Fibroblast of skin of right quadriceps (primary cell): Measurements from ENCODE around the gene CD37.
"Not testable (repeated sequence)": the region's sequence is repeated elsewhere in the genome, so short reads cannot be mapped to it uniquely, and the experiment has no call there.

ENCODE experiments used
- DNase-seq: peaks from one replicate; pipeline ENCODE4 v3.0.0-alpha.2; 2013

The CD37 gene, protein sequence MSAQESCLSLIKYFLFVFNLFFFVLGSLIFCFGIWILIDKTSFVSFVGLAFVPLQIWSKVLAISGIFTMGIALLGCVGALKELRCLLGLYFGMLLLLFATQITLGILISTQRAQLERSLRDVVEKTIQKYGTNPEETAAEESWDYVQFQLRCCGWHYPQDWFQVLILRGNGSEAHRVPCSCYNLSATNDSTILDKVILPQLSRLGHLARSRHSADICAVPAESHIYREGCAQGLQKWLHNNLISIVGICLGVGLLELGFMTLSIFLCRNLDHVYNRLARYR

DNA sequence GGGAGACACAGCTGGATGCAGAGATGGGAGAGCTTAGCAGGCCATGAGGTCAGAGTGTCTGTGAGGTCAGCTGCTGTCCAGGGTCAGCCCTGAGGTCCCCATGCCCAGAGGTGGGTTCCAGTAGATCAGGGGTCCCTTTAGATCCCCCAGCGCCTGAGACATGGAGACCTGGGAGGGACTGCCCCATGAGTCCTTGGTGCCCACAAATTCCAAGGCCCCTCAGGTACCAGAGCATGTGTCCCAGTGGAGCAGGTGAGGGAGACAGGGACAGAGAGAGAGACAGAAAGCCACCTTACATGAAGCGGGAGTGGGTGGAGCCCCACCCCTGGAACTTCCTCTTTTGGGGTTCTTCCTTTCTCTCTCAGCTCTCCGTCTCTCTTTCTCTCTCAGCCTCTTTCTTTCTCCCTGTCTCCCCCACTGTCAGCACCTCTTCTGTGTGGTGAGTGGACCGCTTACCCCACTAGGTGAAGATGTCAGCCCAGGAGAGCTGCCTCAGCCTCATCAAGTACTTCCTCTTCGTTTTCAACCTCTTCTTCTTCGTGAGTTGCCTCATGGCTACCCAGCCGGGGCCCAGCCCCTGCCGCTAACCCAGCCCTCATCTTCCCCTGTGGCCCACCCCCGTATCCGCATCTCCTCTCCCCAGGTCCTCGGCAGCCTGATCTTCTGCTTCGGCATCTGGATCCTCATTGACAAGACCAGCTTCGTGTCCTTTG, at the start of gene CD37:
Gene CD37 (plus strand): TSS at position 336 of the 713 bp plus-strand sequence. CDS start 135 bp downstream, at position 471.
- DNase-seq: no peak

DNA sequence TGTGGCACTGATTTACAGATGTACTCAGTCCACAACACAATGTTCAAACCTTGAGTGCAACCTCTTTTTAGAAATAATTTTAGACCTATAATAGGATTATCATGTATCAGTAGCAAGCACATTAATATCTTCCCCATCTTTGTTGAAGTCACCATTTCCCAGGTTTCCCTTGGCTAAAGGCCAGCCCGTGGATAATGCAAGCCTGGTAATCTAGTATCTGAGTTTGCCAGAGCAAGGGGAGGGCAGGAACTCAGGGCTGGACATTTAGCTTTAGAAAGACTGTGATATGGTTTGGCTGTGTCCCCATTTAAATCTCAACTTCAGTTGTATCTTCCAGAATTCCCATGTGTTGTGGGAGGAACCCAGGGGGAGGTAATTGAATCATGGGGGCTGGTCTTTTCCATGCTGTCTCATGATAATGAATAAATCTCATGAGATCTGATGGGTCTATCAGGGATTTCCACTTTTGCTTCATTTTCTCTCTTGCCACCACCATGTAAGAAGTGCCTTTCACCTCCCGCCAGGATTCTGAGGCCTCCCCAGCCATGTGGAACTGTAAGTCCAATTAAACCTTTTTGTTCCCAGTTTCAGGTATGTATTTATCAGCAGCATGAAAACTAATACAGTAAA, 48.0 kb upstream of the CD37 start:
- no peak for DNase-seq

GRCh38 chr19:49288205-49288604, 47.0 kb upstream of the CD37 start:
- not testable (repeated sequence) for DNase-seq

DNA sequence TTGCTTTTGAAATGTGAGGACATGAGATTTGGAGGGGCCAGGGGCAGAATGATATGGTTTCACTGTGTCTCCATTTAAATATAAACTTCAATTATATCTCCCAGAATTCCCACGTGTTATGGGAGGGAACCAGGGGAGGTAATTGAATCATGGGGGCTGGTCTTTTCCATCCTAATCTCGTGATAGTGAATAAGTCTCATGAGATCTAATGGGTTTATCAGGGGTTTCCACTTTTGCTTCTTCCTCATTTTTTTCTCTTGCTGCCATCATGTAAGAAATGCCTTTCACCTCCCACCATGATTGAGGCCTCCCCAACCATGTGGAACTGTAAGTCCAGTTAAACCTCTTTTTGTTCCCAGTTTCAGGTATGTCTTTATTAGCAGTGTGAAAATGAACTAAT, 45.9 kb upstream of the CD37 start:
- not testable (repeated sequence) for DNase-seq

- DNase-seq: no peak
Measured at GRCh38 chr19:49290517-49290916, 44.7 kb upstream of the CD37 start.

DNA sequence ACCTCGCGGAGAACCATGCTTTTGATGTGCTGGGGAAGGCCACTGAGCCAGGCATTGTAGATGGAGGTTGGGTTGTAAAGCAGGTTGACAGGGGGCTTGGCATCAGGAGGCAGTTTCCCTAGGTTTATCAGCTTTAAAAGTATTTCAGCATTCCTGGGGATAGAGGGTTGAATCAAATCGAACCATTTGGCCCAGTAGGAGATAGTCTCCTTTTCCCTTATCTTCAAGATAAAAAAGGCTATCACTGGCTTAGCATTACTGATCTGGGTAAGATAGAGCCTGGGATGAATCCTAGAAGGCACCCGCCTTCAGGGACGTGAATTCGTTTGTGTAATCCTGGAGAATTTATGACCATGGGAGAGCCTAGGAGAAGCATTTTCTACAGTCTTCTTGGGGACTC, 40.8 kb upstream of the CD37 start:
- DNase-seq: no peak

GRCh38 chr19:49295208-49295880, 39.9 kb upstream of the CD37 start:
- DNase-seq: no peak

DNA sequence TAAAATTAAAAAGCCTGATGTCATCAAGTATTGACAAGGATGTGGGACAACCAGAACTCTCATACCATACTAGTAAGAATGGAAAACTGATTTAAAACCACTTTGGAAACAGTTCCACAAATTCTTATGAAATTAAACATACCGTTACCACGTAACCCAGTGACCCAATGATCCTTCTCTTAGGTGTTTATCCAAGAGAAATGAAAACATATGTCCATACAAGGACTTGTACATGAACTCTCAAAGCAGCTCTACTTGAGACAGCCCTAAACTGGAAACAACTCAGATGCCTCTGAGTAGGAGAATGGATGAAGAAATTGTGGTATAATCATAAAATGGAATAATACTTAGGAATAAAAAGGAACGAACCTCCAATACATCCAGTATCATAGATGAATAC, 37.8 kb upstream of the CD37 start:
- peak; percentile 21 for DNase-seq

DNA sequence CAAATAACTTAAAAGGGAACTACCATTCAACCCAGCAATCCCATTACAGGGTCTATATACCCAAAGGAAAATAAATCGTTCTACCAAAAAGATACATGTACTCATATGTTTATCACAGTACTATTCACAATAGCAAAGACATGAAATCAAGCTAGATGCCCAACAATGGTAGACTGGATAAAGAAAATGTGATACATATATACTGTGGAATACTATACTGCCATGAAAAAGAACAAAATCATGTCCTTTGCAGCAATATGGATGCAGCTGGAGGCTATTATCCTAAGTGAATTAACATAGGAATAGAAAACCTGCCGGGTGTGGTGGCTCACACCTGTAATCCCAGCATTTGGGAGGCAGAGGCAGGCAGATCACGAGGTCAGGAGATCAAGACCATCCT, 36.6 kb upstream of the CD37 start:
- DNase-seq: not testable (repeated sequence)

- DNase-seq: peak; percentile 32
Measured at GRCh38 chr19:49301165-49301865, 33.9 kb upstream of the CD37 start.

- no peak for DNase-seq
Measured at GRCh38 chr19:49301866-49302252, 33.3 kb upstream of the CD37 start.

DNA sequence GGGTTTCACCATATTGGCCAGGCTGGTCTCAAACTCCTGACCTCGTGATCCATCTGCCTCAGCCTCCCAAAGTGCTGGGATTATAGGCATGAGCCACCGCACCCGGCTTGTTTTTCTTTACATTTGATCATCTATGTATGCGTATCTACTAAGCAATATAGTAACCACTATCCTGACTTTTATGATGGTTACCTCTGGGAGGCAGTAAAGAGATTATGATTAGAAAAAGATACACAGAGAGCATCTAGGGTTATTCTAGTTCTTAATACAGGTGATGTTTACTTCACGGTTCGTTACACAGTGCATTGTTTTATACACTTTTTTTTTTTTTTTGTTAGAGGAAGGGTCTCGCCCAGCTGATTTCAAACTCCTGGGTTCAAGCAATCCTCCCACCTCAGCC, 28.5 kb upstream of the CD37 start:
- DNase-seq: not testable (repeated sequence)

DNA sequence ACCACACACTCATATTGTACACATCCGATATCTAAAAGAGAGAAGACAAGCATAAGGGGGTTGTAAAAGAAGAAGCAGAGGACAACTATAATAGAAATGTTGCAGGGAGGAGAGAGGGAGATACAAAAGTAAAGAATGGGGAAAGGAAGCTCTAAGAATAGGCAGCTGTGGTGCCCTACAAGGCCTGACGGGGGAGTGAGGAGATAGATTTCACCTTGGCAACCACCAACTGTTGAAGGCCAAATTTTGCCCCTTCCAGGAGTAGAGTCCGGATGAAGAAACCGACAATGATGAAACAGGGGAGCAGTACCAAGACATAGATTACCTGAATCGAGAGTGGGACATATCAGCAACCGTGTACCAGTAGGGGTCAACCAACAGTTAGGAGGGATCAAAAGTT, 26.1 kb upstream of the CD37 start:
- no peak for DNase-seq

DNA sequence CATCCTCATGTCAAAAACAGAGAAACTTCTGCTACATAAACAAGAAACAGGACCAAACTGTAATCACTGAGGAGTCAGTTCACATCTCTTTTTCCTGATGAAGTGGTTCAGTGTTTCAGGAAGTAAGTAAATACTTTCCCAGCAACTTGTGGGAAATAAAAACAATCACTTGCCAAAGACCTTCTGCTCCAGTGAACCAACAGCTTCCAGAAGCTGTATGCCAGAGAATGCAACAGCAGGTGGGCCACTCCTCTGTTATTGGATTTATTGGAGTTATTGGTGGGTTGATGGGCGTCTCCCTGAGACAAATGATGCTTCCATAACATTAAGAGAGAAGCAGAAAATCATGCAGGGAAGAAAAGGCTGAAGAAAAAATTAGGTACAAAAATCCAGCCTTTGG, 20.1 kb upstream of the CD37 start:
- no peak for DNase-seq

GRCh38 chr19:49316284-49316683, 18.9 kb upstream of the CD37 start:
- DNase-seq: no peak

- no peak for DNase-seq
Measured at GRCh38 chr19:49318296-49318695, 16.9 kb upstream of the CD37 start.

- DNase-seq: no peak
Measured at GRCh38 chr19:49324801-49325576, 10.2 kb upstream of the CD37 start, which contains the start of gene SLC6A16. Gene SLC6A16 (minus strand): TSS chr19:49325191. CDS start chr19:49311347, 13,844 bp downstream.

DNA sequence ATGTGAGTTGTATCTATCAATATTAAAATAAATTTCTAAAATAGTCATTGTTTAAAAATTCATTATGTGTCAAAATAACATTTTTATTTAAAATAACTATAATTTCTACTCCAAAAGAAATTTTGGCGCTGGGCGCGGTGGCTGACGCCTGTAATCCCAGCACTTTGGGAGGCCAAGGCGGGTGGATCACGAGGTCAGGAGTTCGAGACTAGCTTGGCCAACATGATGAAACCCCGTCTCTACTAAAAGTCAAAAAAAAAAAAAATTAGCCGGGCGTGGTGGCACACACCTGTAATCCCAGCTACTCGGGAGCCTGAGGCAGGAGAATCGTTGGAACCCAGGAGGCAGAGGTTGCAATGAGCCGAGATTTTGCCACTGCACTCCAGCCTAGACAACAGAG, 9.4 kb upstream of the CD37 start:
- DNase-seq: not testable (repeated sequence)

GRCh38 chr19:49326165-49326704, 9.0 kb upstream of the CD37 start:
- DNase-seq: no peak

GRCh38 chr19:49327878-49328544, 7.2 kb upstream of the CD37 start:
- peak; percentile 24 for DNase-seq

- DNase-seq: no peak
Measured at GRCh38 chr19:49328741-49329140, 6.5 kb upstream of the CD37 start.
